ENCODE measurements around the gene LRRC23. TPM values are rescaled to one million over a fixed set of nuclear protein-coding genes. Genes with fewer than 3 reads are reported as not detected.

The LRRC23 gene
- total RNA-seq, 4 donors from 2014 or later = 2.3 to 5.9 (median 4.8) TPM

GRCh38 chr12:6954316-6955107, 49.9 kb downstream of the LRRC23 start:
- Histone ChIP-seq H3K4me3 (peak overlapping the region in 1 of 4 donors; percentile 61), H3K27ac (peak overlapping the region in 3 of 4 donors; percentile 30 to 88 (median 82)), H3K27me3 (no peaks in the 10 kb centered on the region), H3K9me3 (no peaks in the 10 kb centered on the region), H3K4me1 (peaks cover 16 to 77% (median 31%) of the 10 kb centered on the region in 3 donors), H3K36me3 (peaks cover 0 to 27% (median 0%) of the 10 kb centered on the region in 3 donors)
- 61 to 89% methylated on average over 5 to 10 of the region's 21 CpGs for WGBS, 2 donors
- DNase-seq = no peak
- intact Hi-C loops (cut with DNase I) = no loop called here
- TF ChIP-seq POLR2A (IDR thresholded peaks at IDR 0.05) = no peak
- TF ChIP-seq, protein P1, sequence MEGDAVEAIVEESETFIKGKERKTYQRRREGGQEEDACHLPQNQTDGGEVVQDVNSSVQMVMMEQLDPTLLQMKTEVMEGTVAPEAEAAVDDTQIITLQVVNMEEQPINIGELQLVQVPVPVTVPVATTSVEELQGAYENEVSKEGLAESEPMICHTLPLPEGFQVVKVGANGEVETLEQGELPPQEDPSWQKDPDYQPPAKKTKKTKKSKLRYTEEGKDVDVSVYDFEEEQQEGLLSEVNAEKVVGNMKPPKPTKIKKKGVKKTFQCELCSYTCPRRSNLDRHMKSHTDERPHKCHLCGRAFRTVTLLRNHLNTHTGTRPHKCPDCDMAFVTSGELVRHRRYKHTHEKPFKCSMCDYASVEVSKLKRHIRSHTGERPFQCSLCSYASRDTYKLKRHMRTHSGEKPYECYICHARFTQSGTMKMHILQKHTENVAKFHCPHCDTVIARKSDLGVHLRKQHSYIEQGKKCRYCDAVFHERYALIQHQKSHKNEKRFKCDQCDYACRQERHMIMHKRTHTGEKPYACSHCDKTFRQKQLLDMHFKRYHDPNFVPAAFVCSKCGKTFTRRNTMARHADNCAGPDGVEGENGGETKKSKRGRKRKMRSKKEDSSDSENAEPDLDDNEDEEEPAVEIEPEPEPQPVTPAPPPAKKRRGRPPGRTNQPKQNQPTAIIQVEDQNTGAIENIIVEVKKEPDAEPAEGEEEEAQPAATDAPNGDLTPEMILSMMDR (IDR thresholded peaks at IDR 0.05) = no peak

DNA sequence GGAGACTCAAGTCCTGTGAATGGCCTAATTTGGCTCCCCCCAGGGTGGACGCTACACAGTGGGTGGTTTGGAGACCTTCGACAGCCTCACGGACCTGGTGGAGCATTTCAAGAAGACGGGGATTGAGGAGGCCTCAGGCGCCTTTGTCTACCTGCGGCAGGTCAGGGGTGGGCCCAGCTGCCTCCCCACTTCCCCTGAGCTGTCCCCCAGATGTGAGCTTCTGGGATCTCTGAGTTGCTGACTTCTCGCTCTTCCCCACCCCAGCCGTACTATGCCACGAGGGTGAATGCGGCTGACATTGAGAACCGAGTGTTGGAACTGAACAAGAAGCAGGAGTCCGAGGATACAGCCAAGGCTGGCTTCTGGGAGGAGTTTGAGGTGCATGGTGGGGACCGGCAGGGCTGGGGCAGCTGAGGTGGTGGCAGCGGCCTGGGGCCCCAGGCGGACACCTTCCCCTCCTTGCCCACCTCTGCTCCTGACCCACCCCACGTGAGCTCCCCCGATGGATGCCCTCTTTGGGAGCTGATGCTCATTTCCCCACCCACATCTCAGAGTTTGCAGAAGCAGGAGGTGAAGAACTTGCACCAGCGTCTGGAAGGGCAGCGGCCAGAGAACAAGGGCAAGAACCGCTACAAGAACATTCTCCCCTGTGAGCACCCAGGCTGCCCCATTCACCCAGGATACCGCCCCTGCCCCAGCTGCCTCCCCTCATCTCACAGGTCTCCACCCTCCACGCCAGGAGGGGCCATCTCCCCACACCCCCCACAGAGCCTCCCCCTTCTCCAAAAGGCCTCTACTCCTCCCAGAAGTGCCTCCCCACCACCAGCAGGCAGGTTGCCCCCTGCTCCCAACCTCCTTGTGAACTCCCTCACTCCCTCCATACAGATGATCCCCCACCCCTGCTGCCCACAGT, 50.7 kb downstream of the LRRC23 start:
- DNase-seq = no peak
- H3K4me1 ChIP-seq = peaks cover 16 to 77% (median 39%) of the 10 kb centered on the region in 3 donors
- H3K27me3 ChIP-seq = no peaks in the 10 kb centered on the region
- intact Hi-C loops (cut with DNase I) = no loop called here
- TF ChIP-seq, protein P1 (IDR thresholded peaks at IDR 0.05) = no peak
- no peak for TF ChIP-seq POLR2A (IDR thresholded peaks at IDR 0.05)
- no peaks in the 10 kb centered on the region for H3K9me3 ChIP-seq
- no peak overlapping the region for H3K4me3 ChIP-seq
- peaks cover 0 to 34% (median 0%) of the 10 kb centered on the region in 3 donors for H3K36me3 ChIP-seq
- H3K27ac ChIP-seq = peak overlapping the region in 1 of 4 donors; percentile 82
- 85 to 92% methylated on average over 4 to 10 of the region's 22 CpGs for WGBS, 2 donors

GRCh38 chr12:6956021-6956727, 51.6 kb downstream of the LRRC23 start:
- 71 to 100% methylated on average over 3 to 10 of the region's 28 CpGs for WGBS, 2 donors
- peaks cover 0 to 34% (median 0%) of the 10 kb centered on the region in 3 donors for H3K36me3 ChIP-seq
- H3K27me3 ChIP-seq = no peaks in the 10 kb centered on the region
- no peak overlapping the region for H3K4me3 ChIP-seq
- H3K4me1 ChIP-seq = peaks cover 20 to 77% (median 43%) of the 10 kb centered on the region in 3 donors
- DNase-seq = no peak
- no peaks in the 10 kb centered on the region for H3K9me3 ChIP-seq
- H3K27ac ChIP-seq = peak overlapping the region in 2 of 4 donors; percentile 29 to 34
- no peak for TF ChIP-seq POLR2A (IDR thresholded peaks at IDR 0.05)
- TF ChIP-seq, protein P1 (IDR thresholded peaks at IDR 0.05) = no peak
- intact Hi-C loops (cut with DNase I) = no loop called here

- TF ChIP-seq POLR2A (IDR thresholded peaks at IDR 0.05) = no peak
- TF ChIP-seq, protein P1 (IDR thresholded peaks at IDR 0.05) = no peak
- Histone ChIP-seq H3K36me3 (peaks cover 0 to 34% (median 0%) of the 10 kb centered on the region in 3 donors), H3K4me3 (no peak overlapping the region), H3K9me3 (no peaks in the 10 kb centered on the region), H3K27ac (peak overlapping the region in 2 of 4 donors; percentile 78 to 95), H3K27me3 (no peaks in the 10 kb centered on the region), H3K4me1 (peaks cover 31 to 87% (median 53%) of the 10 kb centered on the region in 3 donors)
- 71 to 80% methylated on average over 13 to 14 of the region's 20 CpGs for WGBS, 2 donors
- no peak for DNase-seq
- intact Hi-C loops (cut with DNase I) = no loop called here
These were observed 52.6 kb downstream of the LRRC23 start for GRCh38 chr12:6957151-6957701.
